ENCODE results near the gene CT45A9. TPM values are rescaled to one million over a fixed set of nuclear protein-coding genes. Genes with fewer than 3 reads are reported as not detected.

The CT45A9 gene
- total RNA-seq, 4 donors from 2014 or later: not detected

Other genes starting within 250 kb of the CT45A9 start
- not detected for gene CT45A1, start 158.2 kb downstream of the CT45A9 start, total RNA-seq
- gene CT45A3, start 103.6 kb downstream of the CT45A9 start, total RNA-seq: not detected
- not detected for gene CT45A5, start 86.3 kb downstream of the CT45A9 start, total RNA-seq
- not detected for gene CT45A6, start 69.0 kb downstream of the CT45A9 start, total RNA-seq
- not detected for gene CT45A2, start 51.8 kb downstream of the CT45A9 start, total RNA-seq
- not detected for gene CT45A7, start 34.5 kb downstream of the CT45A9 start, total RNA-seq
- not detected for gene CT45A8, start 17.3 kb downstream of the CT45A9 start, total RNA-seq
- not detected for gene CT45A10, start 21.6 kb upstream of the CT45A9 start, total RNA-seq
- gene SAGE1, start 21.9 kb upstream of the CT45A9 start, total RNA-seq: not detected
- 10 to 100 TPM; 24.1 to 30.6 (median 25.4) TPM for gene MMGT1, start 102.2 kb upstream of the CT45A9 start, total RNA-seq
- 10 to 100 TPM in 3 of 4 donors, 1 to 10 TPM in 1; 9.5 to 18.6 (median 10.8) TPM for gene SLC9A6, start 113.6 kb upstream of the CT45A9 start, total RNA-seq

All from omental fat pad (tissue), 4 donors.